Endodermal cell (in vitro differentiated cells): ENCODE data around the gene FAM83E. TPM values are rescaled to one million over a fixed set of nuclear protein-coding genes. Genes with fewer than 3 reads are reported as not detected.

Source experiments
- DNase-seq: peaks from one replicate; pipeline ENCODE4 v3.0.0-alpha.2; 2017
- H3K27ac ChIP-seq: 2 replicates; pipeline ENCODE4 v1.5.1; 2013; ENCODE audit warnings: mild to moderate bottlenecking, low read depth, low read length, moderate library complexity
- H3K27me3 ChIP-seq: 2 replicates; pipeline ENCODE4 v1.6.1; 2013; ENCODE audit warnings: mild to moderate bottlenecking, low read length, moderate library complexity; ENCODE audit not compliant: insufficient read depth, control insufficient read depth, poor library complexity, severe bottlenecking
- H3K36me3 ChIP-seq: 2 replicates; pipeline ENCODE4 v1.7.0; 2013; ENCODE audit warnings: mild to moderate bottlenecking, low read length, moderate library complexity; ENCODE audit not compliant: control insufficient read depth, insufficient read depth
- H3K4me1 ChIP-seq: one replicate; pipeline ENCODE4 v1.7.0; 2013; ENCODE audit warnings: low read length; ENCODE audit not compliant: control insufficient read depth, insufficient read depth
- H3K4me3 ChIP-seq: 2 replicates; pipeline ENCODE4 v1.5.1; 2013; ENCODE audit warnings: mild to moderate bottlenecking, low read length, moderate library complexity
- H3K9ac ChIP-seq: 2 replicates; pipeline ENCODE4 v1.6.1; 2013; ENCODE audit warnings: mild to moderate bottlenecking, low read length, moderate library complexity; ENCODE audit not compliant: poor library complexity, severe bottlenecking; ENCODE audit errors: extremely low read depth
- H3K9me3 ChIP-seq: 2 replicates; pipeline ENCODE4 v1.6.1; 2013; ENCODE audit warnings: mild to moderate bottlenecking, low read length, moderate library complexity; ENCODE audit not compliant: control insufficient read depth
- H3K27ac Mint-ChIP-seq: 2 replicates; pipeline ENCODE4 v1.8.0; 2020; ENCODE audit warnings: mixed read lengths
- H3K27me3 Mint-ChIP-seq: 2 replicates; pipeline ENCODE4 v1.8.0; 2021; ENCODE audit warnings: mild to moderate bottlenecking, mixed read lengths; ENCODE audit not compliant: insufficient read depth
- H3K36me3 Mint-ChIP-seq: 2 replicates; pipeline ENCODE4 v1.8.0; 2020; ENCODE audit warnings: low read depth, mixed read lengths
- H3K4me1 Mint-ChIP-seq: 2 replicates; pipeline ENCODE4 v1.8.0; 2020; ENCODE audit warnings: mixed read lengths
- H3K4me3 Mint-ChIP-seq: 2 replicates; pipeline ENCODE4 v1.8.0; 2020; ENCODE audit warnings: mild to moderate bottlenecking, moderate library complexity, mixed read lengths
- H3K9me3 Mint-ChIP-seq: 2 replicates; pipeline ENCODE4 v1.8.0; 2020; ENCODE audit warnings: mild to moderate bottlenecking, mixed read lengths
- WGBS, 2 experiments: methylation state at CpG; one replicate each; pipeline versions ENCODE4 v1.1.5 to v1.1.7; 2013; ENCODE audit warnings: missing lambda C conversion rate in 2 of 2, mixed read lengths in 1 of 2; ENCODE audit not compliant: insufficient coverage in 1 of 2, insufficient read length in 1 of 2; 5-methylcytosine and 5-hydroxymethylcytosine counted together
- total RNA-seq, 2 donors: library from RNA; stranded (reverse); fragmentation: NEBNext Ultra II Directional in 1 of 2; extraction: Animal tissue kit (Norgen Biotek cat#: 25700) in 1 of 2; gene quantifications; 2 replicates in 1 of 2; 3 replicates in 1 of 2; pipeline ENCODE4 v1.2.1, GENCODE V29; 2021
- TF ChIP-seq, protein P1 (sequence below): fragments of 200-600 bp; sonication (generic); conservative IDR thresholded peaks from 2 replicates; pipeline ENCODE4 v1.5.0; 2021; ENCODE audit warnings: antibody characterized with exemption, mild to moderate bottlenecking

FAM83E gene
- total RNA-seq, 2 donors from 2014 or later, result 4.4 to 5.7 TPM

DNA sequence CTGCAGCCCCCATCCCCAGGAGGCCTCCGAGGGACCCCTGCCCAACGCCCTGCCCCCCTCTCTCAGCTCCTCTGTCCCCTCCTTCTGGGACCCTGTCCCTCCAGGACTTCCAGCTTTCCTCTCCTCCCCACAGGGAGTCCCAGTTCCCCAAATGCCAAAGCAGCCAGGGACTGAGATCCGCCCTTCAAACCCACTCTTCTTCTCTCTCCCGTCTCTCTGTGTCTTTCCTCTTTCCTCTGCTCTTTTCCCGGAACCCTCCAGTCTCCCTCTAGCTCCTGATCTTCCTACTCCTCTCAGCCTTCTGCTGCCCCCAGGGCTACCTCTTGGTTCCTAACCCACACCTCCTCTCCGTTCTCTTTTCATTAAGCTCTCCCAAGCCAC lies 30.7 kb upstream of the FAM83E start:
- Histone ChIP-seq H3K27me3 (no peaks in the 10 kb centered on the region), H3K36me3 (no peaks in the 10 kb centered on the region), H3K9me3 (no peaks in the 10 kb centered on the region), H3K4me3 (peak overlapping the region; percentile 86), H3K4me1 (no peaks in the 10 kb centered on the region), H3K27ac (peak overlapping the region; percentile 58), H3K9ac (peak overlapping the region; percentile 40)
- DNase-seq, result peak; percentile 83
- Mint-ChIP-seq H3K9me3 (no peaks in the 10 kb centered on the region), H3K4me1 (peaks cover 7% of the 10 kb centered on the region), H3K36me3 (peaks cover 14% of the 10 kb centered on the region), H3K27ac (peak overlapping the region; percentile 87), H3K27me3 (peaks cover 8% of the 10 kb centered on the region), H3K4me3 (peak overlapping the region; percentile 76)
- TF ChIP-seq, protein P1, sequence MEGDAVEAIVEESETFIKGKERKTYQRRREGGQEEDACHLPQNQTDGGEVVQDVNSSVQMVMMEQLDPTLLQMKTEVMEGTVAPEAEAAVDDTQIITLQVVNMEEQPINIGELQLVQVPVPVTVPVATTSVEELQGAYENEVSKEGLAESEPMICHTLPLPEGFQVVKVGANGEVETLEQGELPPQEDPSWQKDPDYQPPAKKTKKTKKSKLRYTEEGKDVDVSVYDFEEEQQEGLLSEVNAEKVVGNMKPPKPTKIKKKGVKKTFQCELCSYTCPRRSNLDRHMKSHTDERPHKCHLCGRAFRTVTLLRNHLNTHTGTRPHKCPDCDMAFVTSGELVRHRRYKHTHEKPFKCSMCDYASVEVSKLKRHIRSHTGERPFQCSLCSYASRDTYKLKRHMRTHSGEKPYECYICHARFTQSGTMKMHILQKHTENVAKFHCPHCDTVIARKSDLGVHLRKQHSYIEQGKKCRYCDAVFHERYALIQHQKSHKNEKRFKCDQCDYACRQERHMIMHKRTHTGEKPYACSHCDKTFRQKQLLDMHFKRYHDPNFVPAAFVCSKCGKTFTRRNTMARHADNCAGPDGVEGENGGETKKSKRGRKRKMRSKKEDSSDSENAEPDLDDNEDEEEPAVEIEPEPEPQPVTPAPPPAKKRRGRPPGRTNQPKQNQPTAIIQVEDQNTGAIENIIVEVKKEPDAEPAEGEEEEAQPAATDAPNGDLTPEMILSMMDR, result no peak
- 0 to 1% methylated on average over 6 of the region's 6 CpGs for WGBS, 2 experiments

DNA sequence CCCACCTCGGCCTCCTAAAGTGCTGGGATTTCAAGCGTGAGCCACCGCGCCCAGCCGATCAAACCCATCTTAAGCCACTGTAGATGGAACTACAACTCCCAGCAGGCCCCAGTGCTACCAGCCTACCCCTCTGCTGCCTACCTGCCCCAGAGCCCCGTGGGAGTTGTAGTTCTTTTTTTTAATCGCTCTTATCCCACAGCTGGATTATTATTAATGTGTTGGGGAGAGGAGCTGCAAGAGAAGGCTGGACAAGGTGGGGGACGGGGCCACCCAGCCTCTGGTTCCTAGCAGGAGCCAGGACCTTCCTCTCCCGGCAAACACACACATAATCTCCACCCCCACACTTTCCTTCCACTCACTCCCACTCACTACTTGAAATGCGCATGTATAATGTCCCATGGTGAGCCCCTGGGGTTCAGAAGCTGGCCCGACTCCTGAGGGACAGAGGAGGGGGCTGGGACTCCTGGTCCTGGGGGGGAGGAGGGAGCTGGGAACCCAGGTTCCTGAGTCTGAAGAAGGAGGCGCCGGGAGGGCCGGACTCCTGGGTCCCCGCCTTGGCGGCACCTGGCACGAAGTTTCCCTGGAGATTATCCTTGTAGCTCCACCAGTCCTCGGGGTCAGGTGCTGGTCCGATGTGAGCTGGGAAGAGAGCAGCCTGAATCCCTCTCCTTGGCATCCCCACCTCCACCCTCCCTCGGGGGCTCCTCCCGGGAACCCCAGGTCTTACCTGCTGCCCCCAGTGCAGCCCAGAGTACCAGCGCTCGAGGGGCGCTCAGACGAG lies 30.2 kb upstream of the FAM83E start:
- Mint-ChIP-seq H3K27ac (peak overlapping the region; percentile 87), H3K36me3 (peaks cover 15% of the 10 kb centered on the region), H3K4me3 (peak overlapping the region; percentile 76), H3K4me1 (peaks cover 8% of the 10 kb centered on the region), H3K9me3 (no peaks in the 10 kb centered on the region), H3K27me3 (peaks cover 12% of the 10 kb centered on the region)
- Histone ChIP-seq H3K36me3 (no peaks in the 10 kb centered on the region), H3K4me1 (no peaks in the 10 kb centered on the region), H3K27me3 (no peaks in the 10 kb centered on the region), H3K27ac (no peak overlapping the region), H3K9me3 (no peaks in the 10 kb centered on the region), H3K4me3 (peak overlapping the region; percentile 86), H3K9ac (peak overlapping the region; percentile 40)
- TF ChIP-seq, protein P1, result no peak
- WGBS, 2 experiments, result 0 to 4% methylated on average over 9 to 23 of the region's 25 CpGs
- peak; percentile 90 for DNase-seq

DNA sequence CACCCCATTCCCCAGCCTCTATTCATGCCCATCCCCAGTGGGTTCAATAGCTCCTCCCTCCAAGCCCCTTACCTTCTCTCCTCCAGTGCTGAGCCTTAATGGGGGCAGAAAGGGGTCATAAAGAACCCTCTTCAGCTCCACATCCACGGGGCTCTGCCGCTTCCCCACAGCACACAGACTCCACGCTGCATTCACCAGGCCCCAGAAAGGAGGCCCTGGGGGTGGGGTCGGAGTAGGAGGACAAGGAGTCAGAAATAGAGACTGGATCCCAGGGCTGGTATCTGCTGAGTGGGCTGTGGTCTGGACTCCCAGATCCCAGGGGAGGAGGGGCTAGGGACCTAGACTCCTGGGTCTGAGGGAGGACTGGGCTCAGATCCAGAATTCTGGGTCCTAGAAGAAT lies 29.5 kb upstream of the FAM83E start:
- H3K36me3 ChIP-seq, result no peaks in the 10 kb centered on the region
- H3K9ac ChIP-seq, result no peak overlapping the region
- no peaks in the 10 kb centered on the region for H3K9me3 ChIP-seq
- no peaks in the 10 kb centered on the region for H3K27me3 ChIP-seq
- Mint-ChIP-seq H3K36me3 (peaks cover 19% of the 10 kb centered on the region), H3K27ac (no peak overlapping the region), H3K4me3 (peak overlapping the region; percentile 76), H3K4me1 (peaks cover 12% of the 10 kb centered on the region), H3K27me3 (peaks cover 19% of the 10 kb centered on the region), H3K9me3 (no peaks in the 10 kb centered on the region)
- no peaks in the 10 kb centered on the region for H3K4me1 ChIP-seq
- no peak overlapping the region for H3K27ac ChIP-seq
- 67 to 87% methylated on average over 3 to 4 of the region's 4 CpGs for WGBS, 2 experiments
- peak overlapping the region; percentile 86 for H3K4me3 ChIP-seq
- TF ChIP-seq, protein P1, result no peak
- no peak for DNase-seq
